AG10803 (cell line): ENCODE data around the gene ZNF552.
A peak's percentile ranks its signal among the peaks of the same experiment; 100 is the strongest.
"Not testable (repeated sequence)": the region's sequence is repeated elsewhere in the genome, so short reads cannot be mapped to it uniquely, and the experiment has no call there.

Experiments
- DNase-seq: peaks from one replicate; pipeline ENCODE4 v3.0.0; 2010; ENCODE audit warnings: low read depth
- H3K4me3 ChIP-seq: 2 replicates; pipeline ENCODE4 v1.5.1; 2011; ENCODE audit warnings: mild to moderate bottlenecking, low read length, control low read depth
- CTCF ChIP-seq: conservative IDR thresholded peaks from 2 replicates; pipeline ENCODE4 v1.5.1; 2011; ENCODE audit warnings: mild to moderate bottlenecking, low read length, control low read depth, inconsistent platforms

The ZNF552 gene

GRCh38 chr19:57807541-57807940, 7.2 kb downstream of the ZNF552 start:
- H3K4me3 ChIP-seq = no peak overlapping the region
- TF ChIP-seq CTCF = no peak
- DNase-seq = peak; percentile 31

- peak; percentile 97 for DNase-seq
- H3K4me3 ChIP-seq = peak overlapping the region; percentile 79
- TF ChIP-seq CTCF = no peak
Observed at GRCh38 chr19:57803594-57804325, 11.0 kb downstream of the ZNF552 start.

- no peak for DNase-seq
- H3K4me3 ChIP-seq = peak overlapping the region; percentile 79
Observed at GRCh38 chr19:57803265-57803593, 11.5 kb downstream of the ZNF552 start.

GRCh38 chr19:57802269-57802668, 12.4 kb downstream of the ZNF552 start:
- DNase-seq = no peak
- no peak overlapping the region for H3K4me3 ChIP-seq
- TF ChIP-seq CTCF = no peak

More at GRCh38 chr19:57803265-57803593, 11.5 kb downstream of the ZNF552 start:
- no peak for TF ChIP-seq CTCF

GRCh38 chr19:57800696-57801095, 14.0 kb downstream of the ZNF552 start:
- no peak for TF ChIP-seq CTCF
- DNase-seq = no peak
- H3K4me3 ChIP-seq = no peak overlapping the region

GRCh38 chr19:57796580-57796979, 18.1 kb downstream of the ZNF552 start:
- not testable (repeated sequence) for DNase-seq, H3K4me3 ChIP-seq

- DNase-seq = no peak
- TF ChIP-seq CTCF = no peak
Observed at GRCh38 chr19:57789288-57789687, 25.4 kb downstream of the ZNF552 start.

More at GRCh38 chr19:57789288-57789687, 25.4 kb downstream of the ZNF552 start:
- H3K4me3 ChIP-seq = no peak overlapping the region
